Right ventricle myocardium inferior (tissue), 1 donor: ENCODE data around the gene NFX1. TPM values are rescaled to one million over a fixed set of nuclear protein-coding genes. Genes with fewer than 3 reads are reported as not detected.

ENCODE experiments used
- ATAC-seq: fragments of 200-7000 bp; cut with Tn5 transposase; one replicate; pipeline ENCODE4 v1.9.1; 2020; ENCODE audit warnings: mild to moderate bottlenecking, moderate library complexity
- DNase-seq: peaks from one replicate; pipeline ENCODE4 v3.0.0; 2021; ENCODE audit errors: missing footprints
- intact Hi-C: fragments of 100-400 bp; cut with DNase I; formaldehyde crosslinking; loops from one replicate; pipeline ENCODE4 v1.11.0; 2022
- total RNA-seq: library from RNA; stranded (reverse); fragmentation: NEBNext Ultra II Directional; extraction: Animal tissue kit (Norgen Biotek cat#: 25700); gene quantifications from one replicate; pipeline ENCODE4 v1.2.1, GENCODE V29; 2021
- donor health status: DM: no; HTN: yes; CAD: no; lungs with severe emphysema.

The NFX1 gene
- total RNA-seq, 1 donor from 2014 or later, result 29.3 TPM

DNA sequence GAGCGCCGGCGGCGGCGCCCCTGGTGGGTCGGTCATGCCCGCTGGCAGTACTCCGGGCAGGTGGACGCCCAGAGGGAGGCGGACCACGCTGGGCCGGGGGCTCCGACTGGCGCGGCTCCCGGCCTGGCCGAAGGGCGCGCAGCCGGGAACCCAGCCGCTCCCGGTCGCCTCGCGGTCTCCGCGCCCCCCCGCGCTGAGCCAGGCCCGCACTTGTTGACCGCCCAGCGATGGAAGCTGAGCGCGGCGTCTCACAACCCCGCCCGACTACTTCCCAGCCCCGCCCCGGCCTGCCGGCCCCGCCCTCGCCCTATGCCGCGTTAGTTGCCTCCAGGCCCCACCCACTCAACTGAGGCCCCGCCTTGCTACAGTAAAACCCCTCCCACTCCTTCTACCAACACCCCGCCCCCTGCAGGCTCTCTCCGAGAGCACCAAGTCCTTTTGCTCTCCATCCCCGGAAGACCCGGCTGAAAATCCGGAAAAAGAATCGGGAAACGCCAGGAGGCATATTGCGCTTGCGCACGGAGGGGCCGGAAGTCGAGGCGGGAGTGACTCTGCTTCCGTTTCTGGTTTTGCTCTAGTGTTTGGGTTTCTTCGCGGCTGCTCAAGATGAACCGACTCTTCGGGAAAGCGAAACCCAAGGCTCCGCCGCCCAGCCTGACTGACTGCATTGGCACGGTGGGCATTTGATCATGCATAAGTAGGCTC, 25.7 kb upstream of the NFX1 start, which contains the start of the genes BAG1 and CHMP5:
Gene BAG1 (minus strand): TSS at position 236 of the 705 bp plus-strand sequence.
Gene CHMP5 (plus strand): TSS at position 577 of the 705 bp plus-strand sequence. CDS start 30 bp downstream, at position 607.
- DNase-seq, result peak; percentile 100
- intact Hi-C loops, result loop anchor here (1.0 kb wide), 1 partner anchor 26 kb away; the partner anchor contains the start of gene NFX1
- peak; percentile 99 for ATAC-seq

DNA sequence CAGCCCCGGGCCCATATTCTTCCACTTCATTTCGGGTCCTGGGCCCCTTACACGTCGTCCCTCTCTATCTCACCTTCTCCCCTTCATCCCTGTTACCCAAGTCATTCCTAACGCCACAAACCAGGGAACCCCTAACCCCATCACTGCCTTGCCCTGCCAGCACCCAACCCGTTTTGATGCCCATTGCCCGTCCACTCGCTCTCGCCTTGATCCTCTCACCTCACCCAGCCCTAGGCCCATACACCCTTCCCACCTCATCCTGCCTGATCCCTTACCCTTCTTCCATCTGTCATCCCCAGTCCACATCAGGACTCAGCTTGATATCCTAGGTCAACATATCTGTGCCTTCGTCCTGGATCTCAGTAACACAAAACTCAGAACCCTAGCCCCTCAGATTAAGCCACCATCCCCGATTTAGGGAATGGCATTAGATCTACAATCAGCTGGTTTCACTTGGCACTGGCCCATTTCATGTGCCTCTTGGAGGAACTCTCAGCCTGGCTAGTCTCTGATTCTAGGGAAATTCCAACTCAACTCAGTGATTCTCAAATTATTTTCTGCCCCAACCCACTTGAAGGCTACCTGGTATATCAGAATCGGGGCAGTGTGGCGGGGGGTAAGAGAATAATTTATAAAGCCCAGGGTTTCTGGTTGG, 25.0 kb upstream of the NFX1 start:
- DNase-seq (no peak), ATAC-seq (no peak)
- intact Hi-C loops, result no loop called here

DNA sequence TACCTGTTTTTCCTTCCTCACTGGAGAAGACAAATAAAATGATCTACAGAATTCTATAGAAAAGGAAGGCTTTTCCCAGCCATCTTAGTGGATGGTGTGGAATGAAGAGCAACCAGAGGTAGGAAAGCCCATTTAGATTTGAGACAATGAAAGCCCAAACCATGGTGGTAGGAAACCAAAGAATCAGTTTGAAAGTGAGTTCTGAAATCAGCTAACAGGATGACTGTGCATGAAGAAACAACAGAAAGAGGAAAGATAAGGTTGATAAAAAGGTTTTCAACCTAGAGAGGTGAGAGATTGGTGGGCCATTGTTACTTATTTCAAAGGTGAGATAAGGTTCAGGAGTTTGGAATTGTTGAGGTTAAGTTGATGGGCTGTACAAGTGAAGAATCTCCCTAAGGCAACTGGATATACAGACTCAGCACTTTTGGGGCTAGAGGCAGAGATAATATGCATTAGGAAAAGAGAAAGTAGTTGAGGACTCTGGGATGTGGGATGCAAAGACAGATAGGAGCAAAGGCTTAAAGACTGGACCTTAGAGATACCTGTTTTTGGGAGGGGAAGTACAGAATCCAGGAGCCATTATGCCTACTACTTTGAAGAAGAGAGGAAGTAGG, 23.1 kb upstream of the NFX1 start:
- DNase-seq, result no peak
- intact Hi-C loops, result no loop called here
- ATAC-seq, result no peak

DNA sequence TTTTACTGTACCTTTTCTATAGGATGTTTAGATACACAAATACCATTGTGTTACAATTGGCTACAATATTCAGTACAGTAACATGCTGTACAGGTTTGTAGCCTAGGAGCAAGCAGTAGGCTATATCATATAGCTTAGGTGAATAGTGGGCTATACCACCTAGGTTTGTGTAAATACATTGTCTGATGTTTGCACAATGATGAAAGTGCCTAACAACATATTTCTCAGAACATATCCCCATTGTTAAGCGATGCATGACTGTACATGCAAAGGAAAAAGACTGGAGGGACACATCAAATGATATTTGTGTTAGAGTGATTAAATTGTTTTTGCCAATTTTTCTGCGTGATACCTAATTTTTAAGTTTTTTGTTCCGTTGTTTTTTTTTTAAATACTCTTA, 20.2 kb upstream of the NFX1 start:
- DNase-seq (no peak), ATAC-seq (no peak)
- intact Hi-C loops, result no loop called here

DNA sequence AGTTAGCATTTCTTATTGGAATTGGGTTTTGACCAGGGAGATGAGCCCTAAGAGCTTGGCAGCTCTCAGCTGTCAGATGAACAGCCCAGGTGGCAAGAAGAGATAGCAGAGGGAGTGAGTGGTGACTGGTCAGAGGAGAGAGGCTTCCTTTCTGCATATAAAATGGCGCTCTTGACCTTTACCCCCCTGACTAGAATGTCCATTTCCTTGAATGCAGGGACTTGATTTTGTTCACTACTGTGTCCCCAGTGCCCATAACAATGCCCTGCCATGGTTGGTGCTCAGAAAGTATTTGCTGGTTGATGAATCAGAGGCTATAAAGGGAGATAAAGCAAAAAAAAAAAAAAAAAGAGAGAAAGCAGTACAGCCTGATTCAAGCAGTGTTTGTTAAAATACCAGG, 18.3 kb upstream of the NFX1 start:
- ATAC-seq, result no peak
- no peak for DNase-seq
- intact Hi-C loops, result no loop called here

DNA sequence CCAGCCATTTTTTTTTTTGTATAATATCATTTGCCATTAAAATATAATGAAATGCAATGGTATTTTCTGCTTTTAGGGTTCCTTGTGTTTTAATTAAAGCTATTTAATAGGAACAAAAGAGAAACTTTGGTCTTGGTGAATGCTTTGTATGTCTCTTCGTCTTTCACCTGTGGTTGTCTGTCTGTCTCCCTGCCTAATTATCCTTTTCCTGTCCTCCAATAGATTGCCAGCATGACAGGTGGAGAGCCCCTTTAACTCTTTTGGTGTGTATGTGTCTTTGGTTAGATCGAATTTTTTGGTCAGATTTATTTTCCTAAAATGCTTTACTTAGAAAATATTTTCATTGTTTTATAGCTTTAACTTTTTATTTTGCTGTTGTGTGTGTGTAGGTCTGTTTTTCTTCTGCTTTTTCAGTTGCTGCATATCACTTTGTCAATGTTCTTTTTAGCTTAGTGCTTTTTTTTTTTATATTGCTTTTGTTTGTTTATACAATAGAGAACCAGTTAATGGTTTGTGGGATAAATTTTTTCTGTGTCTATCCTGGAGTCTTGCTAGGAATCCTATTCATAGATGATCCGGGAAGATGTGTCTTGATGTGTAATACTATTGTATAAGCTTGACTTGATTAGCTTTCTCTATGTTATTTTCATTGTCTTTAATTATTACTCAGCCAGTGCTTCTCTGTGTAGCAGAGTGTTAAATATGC, 16.9 kb upstream of the NFX1 start:
- intact Hi-C loops, result no loop called here
- DNase-seq, result no peak
- ATAC-seq, result no peak

DNA sequence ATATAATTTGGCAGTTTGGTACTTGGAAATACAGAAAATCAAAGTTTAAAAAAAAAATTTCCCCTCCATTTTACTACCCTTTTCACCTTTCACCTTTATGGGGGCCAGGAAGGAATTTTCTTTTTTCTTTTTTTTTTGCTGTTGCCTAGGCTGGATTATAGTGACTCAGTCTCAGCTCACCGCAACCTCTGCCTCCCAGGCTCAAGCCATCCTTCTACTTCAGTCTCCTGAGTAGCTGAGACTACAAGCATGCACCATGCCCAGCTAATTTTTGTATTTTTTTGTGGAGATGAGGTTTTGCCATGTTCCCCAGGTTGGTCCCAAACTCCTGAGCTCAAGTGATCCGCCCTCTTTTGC, 16.4 kb upstream of the NFX1 start:
- no peak for DNase-seq
- intact Hi-C loops, result no loop called here

DNA sequence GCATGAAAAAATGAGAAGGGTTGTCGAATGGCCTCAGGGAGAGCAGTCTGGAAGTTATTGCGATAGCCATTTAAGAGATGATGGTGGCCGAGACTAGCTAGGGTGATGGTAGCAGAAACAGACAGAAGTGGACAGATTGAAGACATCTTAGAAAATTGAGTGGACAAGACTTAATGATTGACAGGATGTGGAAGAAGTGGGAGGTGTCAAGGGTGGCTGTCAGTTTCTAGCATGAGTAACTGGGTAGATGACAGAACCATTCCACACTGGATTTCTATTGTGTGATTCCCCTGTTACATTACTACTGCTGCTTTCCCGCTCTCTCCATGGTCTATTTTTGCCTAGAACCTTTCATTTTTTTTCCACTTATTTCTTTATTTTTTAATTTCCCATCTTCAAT, 12.8 kb upstream of the NFX1 start:
- no peak for ATAC-seq
- no peak for DNase-seq
- intact Hi-C loops, result no loop called here

More for the DNA sequence above, 16.4 kb upstream of the NFX1 start:
- no peak for ATAC-seq

DNA sequence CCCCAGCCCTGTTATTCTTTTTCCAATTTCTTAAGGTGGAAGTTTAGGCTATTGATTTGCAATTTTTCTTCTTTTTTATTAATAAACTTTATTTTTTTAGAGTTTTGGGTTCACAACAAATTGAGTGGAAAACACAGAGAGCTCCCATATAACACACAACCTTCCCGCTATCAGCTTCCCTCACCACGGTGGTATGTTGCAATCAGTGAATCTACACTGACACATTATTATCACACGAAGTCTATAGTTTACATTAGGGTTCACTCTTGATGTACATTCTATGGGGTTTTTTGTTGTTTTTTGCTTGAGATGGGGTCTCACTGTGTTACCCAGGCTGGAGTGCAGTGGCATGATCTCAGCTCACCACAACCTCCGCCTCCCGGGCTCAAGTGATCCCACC, 4.8 kb upstream of the NFX1 start:
- ATAC-seq, result no peak

DNA sequence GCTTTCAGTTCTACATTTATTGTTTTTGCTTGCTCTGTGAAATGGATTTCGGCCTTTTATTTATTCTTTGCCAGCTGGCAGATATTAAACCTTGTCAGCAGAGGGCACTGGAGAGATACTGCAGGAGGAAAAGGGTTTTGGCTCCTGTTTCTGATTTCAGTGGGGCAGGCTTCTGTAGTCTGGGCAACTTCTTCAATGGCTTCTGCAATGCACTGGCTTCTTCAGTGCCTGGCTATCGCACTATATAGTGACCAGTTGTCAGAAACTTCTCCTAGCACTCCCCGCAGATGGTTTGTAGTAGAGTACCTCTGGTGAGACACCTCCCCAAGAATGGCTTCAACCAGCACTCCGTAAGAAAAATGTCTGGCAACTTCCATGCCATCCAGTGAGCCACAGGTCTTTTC, 3.2 kb upstream of the NFX1 start:
- ATAC-seq (peak; percentile 10), DNase-seq (no peak)
- intact Hi-C loops, result loop anchor here (1.0 to 10.0 kb wide), 2 partner anchors 128 to 438 kb away; no protein-coding TSS in a partner anchor

More for the DNA sequence above, 4.8 kb upstream of the NFX1 start:
- intact Hi-C loops, result loop anchor here (10.0 kb wide), 1 partner anchor 439 kb away; no protein-coding TSS in a partner anchor
- DNase-seq, result no peak

DNA sequence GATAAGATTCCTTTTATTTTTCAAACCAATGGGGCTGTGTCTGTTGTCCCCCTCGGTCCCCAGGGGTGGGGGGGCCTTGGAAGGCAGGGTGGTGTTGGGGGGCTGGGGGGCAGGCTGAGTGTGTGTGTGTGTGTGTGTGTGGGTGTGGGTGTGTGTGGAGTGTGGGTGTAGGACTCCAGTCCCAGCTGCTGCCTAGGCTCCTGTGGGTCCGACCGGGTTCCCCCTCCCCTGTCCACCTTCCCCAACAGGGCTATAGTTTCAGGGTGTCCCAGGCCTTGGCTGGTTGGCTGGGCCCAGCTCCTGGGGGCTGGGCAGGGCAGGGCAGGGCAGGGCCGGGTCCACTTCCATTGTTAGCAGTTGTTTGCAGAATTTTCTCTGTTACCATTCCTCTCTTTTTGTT, 2.1 kb upstream of the NFX1 start:
- no peak for ATAC-seq
- intact Hi-C loops, result loop anchor here (10.0 kb wide), 1 partner anchor 437 kb away; no protein-coding TSS in a partner anchor
- no peak for DNase-seq

DNA sequence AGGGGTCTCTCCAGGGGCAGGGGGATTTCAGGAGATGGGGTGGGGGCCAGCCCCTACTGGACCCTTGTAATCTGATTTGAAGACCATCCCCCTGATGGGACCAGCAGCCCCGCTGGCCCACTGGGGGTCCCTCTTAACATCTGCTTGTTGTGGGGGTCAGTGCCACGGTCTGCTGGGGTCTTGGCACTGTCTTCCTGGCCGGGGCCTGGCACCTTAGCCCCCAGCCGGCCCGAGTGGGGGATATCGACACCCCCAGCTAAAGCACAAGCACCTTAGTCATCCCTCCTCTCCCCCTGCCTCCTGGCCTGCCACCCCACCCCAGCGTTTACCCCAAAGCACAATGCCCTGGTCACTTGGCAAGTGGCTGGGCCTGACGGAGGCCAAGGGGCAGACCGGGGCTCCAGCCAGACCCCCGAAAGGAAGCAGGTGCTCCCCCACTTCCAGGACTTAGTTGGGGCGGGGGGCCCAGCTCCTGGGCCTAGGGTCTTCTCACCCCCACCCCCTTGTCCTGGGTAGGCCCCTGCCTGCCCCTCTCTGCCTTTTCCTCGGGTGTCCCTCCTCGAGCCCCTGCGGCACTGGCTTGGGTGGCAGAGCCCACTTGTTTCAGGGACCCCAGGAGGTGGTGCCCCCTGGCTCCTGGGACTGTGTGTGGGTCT, 1.4 kb upstream of the NFX1 start:
- intact Hi-C loops, result loop anchor here (10.0 kb wide), 1 partner anchor 436 kb away; no protein-coding TSS in a partner anchor
- no peak for DNase-seq
- no peak for ATAC-seq

DNA sequence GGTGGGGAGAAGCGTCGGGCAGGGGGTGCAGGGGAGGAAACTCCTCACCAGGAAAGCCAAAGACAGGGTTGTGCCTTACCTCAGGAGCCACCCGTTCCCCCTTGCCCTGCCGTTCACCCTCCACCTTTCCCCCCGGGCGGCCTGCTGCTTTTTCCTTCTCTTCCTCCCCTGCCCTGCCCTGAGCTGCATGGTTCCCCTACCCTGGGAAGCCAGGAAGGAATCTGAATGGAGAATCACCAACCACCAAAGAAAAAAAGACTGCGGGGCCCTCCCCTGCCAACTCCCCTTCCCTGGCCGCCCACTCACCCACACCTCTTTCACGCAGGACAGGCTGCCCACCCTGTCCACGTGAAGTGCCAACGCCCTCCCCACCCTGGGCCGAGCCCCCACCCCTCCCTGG, 820 bp upstream of the NFX1 start:
- DNase-seq (no peak), ATAC-seq (no peak)

DNA sequence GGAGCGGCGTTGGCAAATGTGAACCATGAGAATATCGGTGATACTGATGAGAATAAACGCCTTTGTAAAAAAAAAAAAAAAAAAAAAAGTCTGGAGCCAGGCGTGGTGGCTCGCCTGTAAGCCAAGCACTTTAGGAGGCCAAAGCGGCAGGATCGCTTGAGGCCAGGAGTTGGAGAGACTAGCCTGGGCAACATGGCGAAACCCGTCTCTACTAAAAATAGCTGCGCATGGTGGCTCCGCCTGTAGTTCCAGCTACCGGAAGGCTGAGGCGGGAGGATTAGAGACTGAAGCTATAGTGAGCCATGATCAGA, 425 bp upstream of the NFX1 start:
- ATAC-seq (peak; percentile 51), DNase-seq (no peak)
- intact Hi-C loops, result loop anchor here (1.0 to 10.0 kb wide), 4 partner anchors 26 to 435 kb away; partner anchors contain the start of genes BAG1 and NOL6

More for the DNA sequence above, 820 bp upstream of the NFX1 start:
- intact Hi-C loops, result loop anchor here (10.0 kb wide), 1 partner anchor 435 kb away; no protein-coding TSS in a partner anchor

DNA sequence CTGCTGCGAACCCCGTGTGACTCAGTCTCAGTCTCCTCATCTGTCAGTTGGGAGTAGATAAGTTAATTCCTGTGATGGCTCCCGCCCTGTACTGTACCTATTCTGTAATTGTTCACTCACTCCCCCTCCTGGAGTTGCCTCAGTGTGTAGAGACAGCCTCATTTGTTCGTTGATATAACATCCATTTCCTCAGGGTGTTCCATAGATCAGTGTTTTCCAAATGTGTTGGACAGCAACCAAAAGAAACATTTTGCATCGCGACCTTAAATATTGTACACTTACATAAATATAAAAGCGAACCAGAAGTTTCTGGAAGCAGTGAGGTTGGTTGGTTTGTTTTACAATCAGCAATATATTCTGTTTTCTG, 698 bp downstream of the NFX1 start:
- intact Hi-C loops, result loop anchor here (5.0 to 10.0 kb wide), 2 partner anchors 181 to 224 kb away; partner anchors contain the start of gene NOL6
- ATAC-seq, result no peak
- no peak for DNase-seq

DNA sequence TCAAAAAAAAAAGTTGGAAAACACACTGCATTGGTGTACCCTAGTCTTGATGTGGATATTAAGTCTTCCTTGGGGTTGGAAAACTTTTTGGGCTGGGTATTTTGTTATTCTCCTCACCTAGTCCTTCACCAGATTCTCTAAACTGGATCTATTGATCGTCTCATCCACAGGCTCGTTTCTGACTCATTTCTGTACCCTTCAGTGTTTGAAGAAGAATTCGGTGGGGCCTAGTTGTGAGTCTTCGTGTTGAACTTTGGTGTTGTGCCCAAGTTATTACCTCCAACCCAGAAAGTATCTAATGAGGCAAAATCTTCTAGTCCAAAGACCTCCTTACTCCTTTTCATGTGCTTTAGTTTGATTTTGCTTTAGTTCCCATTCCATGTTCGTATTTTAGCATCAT, 1.6 kb downstream of the NFX1 start:
- intact Hi-C loops, result loop anchor here (5.0 to 10.0 kb wide), 2 partner anchors 180 to 223 kb away; partner anchors contain the start of gene NOL6
- ATAC-seq (no peak), DNase-seq (no peak)

DNA sequence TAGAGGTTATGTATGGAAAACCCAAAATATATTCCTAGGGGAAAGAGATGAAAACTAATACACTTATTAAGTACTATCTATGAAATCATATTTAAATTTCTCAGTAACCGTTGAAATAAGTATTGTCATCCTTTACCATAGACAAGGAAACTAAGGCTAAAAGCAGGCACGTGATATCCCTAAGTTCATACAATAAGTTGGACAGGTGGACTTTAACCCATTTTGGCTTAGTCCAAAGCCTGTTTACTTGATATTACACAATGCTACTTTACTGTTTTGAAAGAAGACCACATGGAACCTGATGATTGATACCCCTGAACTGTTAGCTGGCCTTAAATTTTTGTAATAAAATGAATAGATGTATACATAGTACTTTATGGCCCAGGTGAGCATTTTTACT, 3.5 kb downstream of the NFX1 start:
- ATAC-seq (no peak), DNase-seq (no peak)
- intact Hi-C loops, result loop anchor here (5.0 to 10.0 kb wide), 2 partner anchors 179 to 221 kb away; partner anchors contain the start of gene NOL6

DNA sequence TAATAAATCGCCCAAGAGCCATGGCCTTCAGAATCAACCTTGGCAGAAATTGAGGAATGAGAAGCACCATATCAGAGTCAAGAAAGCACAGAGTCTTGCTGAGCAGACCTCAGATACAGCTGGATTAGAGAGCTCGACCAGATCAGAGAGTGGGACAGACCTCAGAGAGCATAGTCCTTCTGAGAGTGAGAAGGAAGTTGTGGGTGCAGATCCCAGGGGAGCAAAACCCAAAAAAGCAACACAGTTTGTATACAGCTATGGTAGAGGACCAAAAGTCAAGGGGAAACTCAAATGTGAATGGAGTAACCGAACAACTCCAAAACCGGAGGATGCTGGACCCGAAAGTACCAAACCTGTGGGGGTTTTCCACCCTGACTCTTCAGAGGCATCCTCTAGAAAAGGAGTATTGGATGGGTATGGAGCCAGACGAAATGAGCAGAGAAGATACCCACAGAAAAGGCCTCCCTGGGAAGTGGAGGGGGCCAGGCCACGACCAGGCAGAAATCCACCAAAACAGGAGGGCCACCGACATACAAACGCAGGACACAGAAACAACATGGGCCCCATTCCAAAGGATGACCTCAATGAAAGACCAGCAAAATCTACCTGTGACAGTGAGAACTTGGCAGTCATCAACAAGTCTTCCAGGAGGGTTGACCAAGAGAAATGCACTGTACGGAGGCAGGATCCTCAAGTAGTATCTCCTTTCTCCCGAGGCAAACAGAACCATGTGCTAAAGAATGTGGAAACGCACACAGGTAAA, 4.5 kb downstream of the NFX1 start:
- DNase-seq, result no peak
- intact Hi-C loops, result loop anchor here (5.0 to 10.0 kb wide), 2 partner anchors 177 to 220 kb away; partner anchors contain the start of gene NOL6
- no peak for ATAC-seq
